HG03060 (cell line): ENCODE results near the gene SMIM1.
A peak's percentile ranks its signal among the peaks of the same experiment; 100 is the strongest.
"Not testable (repeated sequence)": the region's sequence is repeated elsewhere in the genome, so short reads cannot be mapped to it uniquely, and the experiment has no call there.

Experiments
- ATAC-seq: cut with Tn5 transposase; IDR thresholded peaks from one replicate; pipeline ENCODE4 v1.9.1; 2021; ENCODE audit warnings: low read depth, moderate number of reproducible peaks; ENCODE audit not compliant: unreplicated experiment

Gene SMIM1

GRCh38 chr1:3789421-3790300 lies 17.1 kb downstream of the SMIM1 start:
- no peak for ATAC-seq

DNA sequence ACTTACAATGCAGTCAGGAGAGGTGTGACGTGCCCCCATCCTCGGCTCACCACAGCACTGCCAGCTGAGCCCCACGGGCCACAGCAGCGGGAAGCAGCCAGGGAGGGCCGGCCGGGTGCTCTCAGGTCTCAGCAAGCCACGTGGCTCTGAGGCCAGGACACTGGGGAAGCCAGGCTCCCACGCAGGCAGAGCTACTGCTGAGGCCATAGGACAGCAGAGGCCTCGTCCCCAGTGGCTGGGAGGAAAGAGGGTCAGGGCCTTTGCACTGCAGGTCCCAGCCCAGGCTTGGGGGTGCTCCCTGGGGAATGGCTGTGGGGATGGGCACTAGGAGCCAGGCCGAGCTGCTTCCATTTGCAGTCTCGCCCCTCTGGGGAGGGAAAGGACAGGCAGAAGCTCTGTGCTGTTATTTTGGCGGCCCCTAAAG lies 18.0 kb downstream of the SMIM1 start:
- ATAC-seq: no peak

- ATAC-seq: no peak
Measured at GRCh38 chr1:3790952-3791351, 18.4 kb downstream of the SMIM1 start.

DNA sequence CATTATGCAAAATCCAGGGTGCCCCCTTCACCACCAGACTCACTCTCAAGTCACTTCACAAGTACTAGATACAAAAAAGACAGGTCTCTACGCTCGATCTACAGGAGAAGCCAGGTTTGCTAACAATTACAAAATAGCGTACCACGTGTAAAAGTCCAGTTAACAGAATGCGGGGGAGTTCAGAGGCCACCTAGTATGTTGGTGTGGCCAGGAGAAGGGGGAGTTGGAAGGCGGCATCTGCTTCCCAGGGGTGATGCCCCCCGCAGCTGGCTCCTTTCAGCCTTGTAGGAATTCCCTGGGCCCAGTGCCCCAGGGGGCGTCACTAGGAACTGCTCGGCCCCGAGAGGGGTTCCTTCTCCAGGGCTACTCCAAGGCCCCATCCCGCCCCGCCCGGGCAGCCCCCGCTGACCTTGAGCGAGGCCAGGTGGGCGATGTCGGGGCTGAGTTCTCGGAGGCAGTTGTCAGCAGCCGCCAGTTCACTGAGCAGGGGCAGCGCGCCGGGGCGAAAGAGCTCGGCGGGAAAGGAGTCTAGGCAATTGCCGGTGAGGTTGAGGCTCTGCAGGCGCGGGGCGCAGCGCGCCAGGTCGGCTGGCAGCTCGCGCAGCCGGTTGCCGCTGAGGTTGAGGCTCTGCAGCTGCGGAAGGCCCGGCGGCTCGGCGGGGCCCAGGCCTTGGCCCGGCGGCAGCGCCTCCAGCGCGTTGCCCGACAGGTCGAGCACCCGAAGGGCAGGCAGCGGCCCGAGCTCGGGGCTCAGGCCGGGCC lies 23.1 kb downstream of the SMIM1 start:
- peak; percentile 9 for ATAC-seq

GRCh38 chr1:3796215-3797061 lies 23.9 kb downstream of the SMIM1 start, which contains the start of gene LRRC47:
Gene LRRC47 (minus strand): TSS chr1:3796498. CDS start chr1:3796476, 22 bp downstream.
- peak; percentile 94 for ATAC-seq

DNA sequence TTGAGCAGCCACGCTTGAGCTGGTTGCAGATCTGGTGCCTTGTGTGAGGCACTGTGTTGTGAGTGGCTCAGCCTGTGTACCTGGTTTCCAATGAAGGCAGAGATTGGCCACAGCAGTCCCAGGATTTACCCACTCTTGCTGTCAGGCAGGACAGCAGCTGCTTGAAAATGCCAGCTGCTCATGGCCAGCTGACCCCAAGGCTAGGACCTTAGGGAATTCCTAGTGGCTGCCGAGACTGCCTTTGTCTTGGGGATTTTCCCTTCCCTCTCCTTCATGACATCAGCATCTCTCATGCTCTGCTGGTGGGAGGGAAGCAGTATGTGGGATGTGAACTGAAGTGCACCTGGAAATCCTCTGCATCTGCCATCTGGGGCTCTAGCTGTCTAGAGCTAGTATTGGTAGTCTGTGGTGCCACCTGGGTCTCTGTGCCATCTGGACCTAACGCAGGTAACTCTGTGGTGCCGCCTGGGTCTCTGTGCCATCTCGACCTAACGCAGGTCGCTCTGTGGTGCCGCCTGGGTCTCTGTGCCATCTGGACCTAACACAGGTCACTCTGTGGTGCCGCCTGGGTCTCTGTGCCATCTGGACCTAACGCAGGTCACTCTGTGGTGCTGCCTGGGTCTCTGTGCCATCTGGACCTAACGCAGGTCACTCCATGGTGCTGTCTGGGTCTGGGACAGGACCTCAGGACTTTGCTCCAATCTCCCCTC lies 27.6 kb downstream of the SMIM1 start:
- no peak for ATAC-seq

DNA sequence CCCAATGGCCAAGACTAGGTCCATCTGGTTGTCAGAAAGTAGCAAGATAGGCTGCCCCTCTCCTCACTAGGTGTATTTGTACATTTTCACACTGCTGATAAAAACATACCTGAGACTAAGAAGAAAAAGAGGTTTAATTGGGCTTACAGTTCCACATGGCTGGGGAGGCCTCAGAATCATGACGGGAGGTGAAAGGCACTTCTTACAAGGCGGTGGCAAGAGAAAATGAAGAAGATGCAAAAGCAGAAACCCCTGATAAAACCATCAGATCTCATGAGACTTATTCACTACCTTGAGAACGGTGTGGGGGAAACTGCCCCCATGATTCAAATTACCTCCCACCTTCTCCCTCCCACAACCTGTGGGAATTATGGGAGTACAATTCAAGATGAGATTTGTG lies 28.2 kb downstream of the SMIM1 start:
- not testable (repeated sequence) for ATAC-seq

DNA sequence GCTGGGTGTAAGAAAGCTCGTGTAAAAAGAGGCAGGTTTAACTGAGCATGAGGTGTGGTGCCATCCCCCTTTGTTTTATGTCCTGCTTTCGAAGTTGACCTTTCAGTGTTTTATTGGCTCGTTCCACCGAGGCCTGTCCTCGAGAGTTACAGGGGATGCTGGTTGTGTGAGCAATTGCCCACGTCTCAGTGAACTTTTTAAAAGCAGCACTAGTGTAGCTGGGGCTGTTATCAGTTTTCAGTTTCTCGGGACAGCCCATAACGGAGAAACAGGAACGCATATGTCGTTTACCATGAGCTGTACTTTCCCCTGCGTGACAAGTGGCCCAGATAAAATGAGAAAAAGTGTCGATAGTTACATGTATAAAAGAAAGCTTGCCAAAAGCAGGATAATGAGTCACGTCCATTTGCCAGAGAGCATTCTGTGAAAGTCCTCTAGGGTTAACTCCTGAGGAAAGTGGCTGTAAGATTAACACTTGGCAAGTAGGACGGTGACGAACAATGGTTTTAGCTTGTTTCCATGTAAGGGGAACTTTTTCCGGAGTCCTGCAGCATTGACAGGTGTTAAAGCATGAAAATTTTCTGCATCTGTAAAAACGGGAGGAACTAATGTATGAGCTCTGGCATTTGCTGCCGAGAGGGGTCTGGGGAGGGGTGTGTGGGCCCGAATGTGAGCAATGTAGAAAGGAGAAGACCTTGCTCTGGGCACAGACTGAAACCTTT lies 31.5 kb downstream of the SMIM1 start:
- ATAC-seq: no peak

DNA sequence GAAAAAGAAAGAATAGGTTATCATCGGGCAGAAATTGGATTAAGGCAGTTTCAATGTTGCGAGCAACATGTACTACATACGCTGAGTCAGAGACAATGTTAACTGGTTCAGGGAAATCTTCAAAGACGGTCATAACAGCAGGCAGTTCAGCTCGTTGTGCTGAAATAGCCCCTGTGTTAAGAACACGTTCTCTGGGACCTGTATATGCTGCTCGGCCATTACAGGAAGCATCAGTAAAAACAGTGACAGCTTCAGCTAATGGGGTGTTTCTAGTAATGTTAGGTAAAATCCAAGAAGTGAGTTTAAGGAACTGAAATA lies 32.0 kb downstream of the SMIM1 start:
- not testable (repeated sequence) for ATAC-seq

GRCh38 chr1:3805038-3805437 lies 32.5 kb downstream of the SMIM1 start:
- ATAC-seq: no peak

DNA sequence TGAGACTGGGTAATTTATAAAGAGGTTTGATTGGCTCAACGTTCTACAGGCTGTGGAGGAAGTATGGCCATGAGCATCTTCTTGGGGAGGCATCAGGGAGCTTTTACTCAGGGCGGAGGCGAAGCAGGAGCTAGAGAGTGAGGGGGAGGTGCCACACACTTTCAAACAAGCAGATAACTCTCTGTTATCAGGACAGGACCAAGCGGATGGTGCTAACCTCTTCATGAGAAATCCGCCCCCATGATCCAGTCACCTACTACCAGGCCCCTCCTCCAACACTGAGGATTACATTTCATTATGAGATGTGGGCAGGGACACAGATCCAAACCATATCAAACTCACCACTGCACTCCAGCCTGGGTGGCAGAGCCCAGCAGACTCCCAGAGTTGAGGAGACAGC lies 35.2 kb downstream of the SMIM1 start:
- ATAC-seq: no peak

DNA sequence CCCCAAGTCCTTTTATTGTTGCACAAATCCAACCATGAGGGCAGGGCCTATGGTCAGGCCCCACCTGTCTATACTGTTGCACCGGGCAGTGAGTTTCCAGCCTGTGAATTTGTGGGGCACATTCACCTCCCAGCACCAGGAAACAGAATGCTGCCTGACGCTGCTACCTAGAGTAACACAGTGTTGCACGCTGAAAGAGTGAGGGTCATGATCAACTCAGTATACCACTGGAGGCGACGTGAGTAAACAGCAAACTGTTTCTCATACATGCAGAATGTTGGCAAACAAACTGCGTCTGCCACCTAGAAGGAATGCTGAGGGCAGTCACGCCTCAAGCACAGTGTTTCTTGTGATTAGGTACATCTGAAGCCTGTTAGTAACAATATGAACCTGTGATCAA lies 37.1 kb downstream of the SMIM1 start:
- no peak for ATAC-seq

- not testable (repeated sequence) for ATAC-seq
Measured at GRCh38 chr1:3810149-3810761, 37.7 kb downstream of the SMIM1 start.

DNA sequence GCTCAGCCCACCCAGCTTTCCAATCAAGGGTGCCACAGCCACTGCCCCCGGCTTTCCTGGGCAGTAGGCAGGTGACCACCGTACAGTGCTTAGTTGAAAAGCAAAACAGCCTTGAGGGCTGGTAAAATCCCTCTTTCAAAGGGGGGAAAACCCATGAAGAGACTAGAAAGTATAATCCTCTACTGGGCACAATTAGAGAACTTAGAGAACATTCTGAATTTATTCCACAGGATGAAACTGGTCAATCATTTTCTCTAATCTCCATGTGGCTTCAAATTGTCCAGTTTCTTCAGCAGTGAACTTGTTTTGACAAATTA lies 39.0 kb downstream of the SMIM1 start:
- no peak for ATAC-seq

GRCh38 chr1:3814065-3814464 lies 41.5 kb downstream of the SMIM1 start:
- no peak for ATAC-seq

- ATAC-seq: no peak
Measured at GRCh38 chr1:3814771-3815561, 42.4 kb downstream of the SMIM1 start.

- ATAC-seq: no peak
Measured at GRCh38 chr1:3816331-3817137, 44.0 kb downstream of the SMIM1 start.
